K562 (cell line): Measurements from ENCODE around the gene PRKAR2B. TPM values are rescaled to one million over a fixed set of nuclear protein-coding genes. Genes with fewer than 3 reads are reported as not detected.

Source experiments
- CTBP1 ChIP-seq: fragments of 450-650 bp; IDR thresholded peaks from 2 replicates; pipeline ENCODE4 v1.6.1; 2016; ENCODE audit warnings: borderline replicate concordance
- DACH1 ChIP-seq: fragments of 450-650 bp; IDR thresholded peaks from 2 replicates; pipeline ENCODE4 v1.6.1; 2018; ENCODE audit not compliant: partially characterized antibody
- E2F6 ChIP-seq, 2 experiments: IDR thresholded peaks; 2 replicates each; pipeline ENCODE4 v1.6.1; 2011; ENCODE audit warnings: borderline replicate concordance in 1 of 2, control low read depth in 1 of 2, low read depth in 1 of 2, low read length in 1 of 2, mild to moderate bottlenecking in 1 of 2, mixed read lengths in 1 of 2, moderate library complexity in 1 of 2; ENCODE audit not compliant: insufficient read depth in 1 of 2, insufficient read length in 1 of 2, poor library complexity in 1 of 2, severe bottlenecking in 1 of 2; ENCODE audit errors: extremely low read depth in 1 of 2
- GATAD2A ChIP-seq: fragments of 450-650 bp; IDR thresholded peaks from 2 replicates; pipeline ENCODE4 v1.6.1; 2017
- KAT7 ChIP-seq: sonication (generic); formaldehyde crosslinking; IDR thresholded peaks from 2 replicates; pipeline ENCODE4 v1.8.0; 2022; ENCODE audit warnings: missing genetic modification reagents, mild to moderate bottlenecking, borderline replicate concordance
- KLF1 ChIP-seq: fragments of 450-650 bp; IDR thresholded peaks from 2 replicates; pipeline ENCODE4 v1.6.1; 2016; ENCODE audit warnings: missing genetic modification characterization, missing compliant biosample characterization
- MAFK ChIP-seq: IDR thresholded peaks from 2 replicates; pipeline ENCODE4 v1.6.1; 2011; ENCODE audit warnings: low read length, improper control_type of control experiment
- NFIC ChIP-seq: fragments of 450-650 bp; IDR thresholded peaks from 2 replicates; pipeline ENCODE4 v1.6.1; 2017; ENCODE audit warnings: mild to moderate bottlenecking, inconsistent platforms
- SIN3B ChIP-seq: fragments of 450-650 bp; IDR thresholded peaks from 2 replicates; pipeline ENCODE4 v1.6.1; 2017; ENCODE audit warnings: low read depth, mild to moderate bottlenecking, moderate library complexity
- SMAD3 ChIP-seq: fragments of 450-650 bp; formaldehyde crosslinking; conservative IDR thresholded peaks from 2 replicates; pipeline ENCODE4 v1.4.0; 2020; ENCODE audit warnings: mild to moderate bottlenecking
- TCF7 ChIP-seq: sonication (generic); IDR thresholded peaks from 2 replicates; pipeline ENCODE4 v1.6.1; 2016; ENCODE audit warnings: antibody characterized with exemption, borderline replicate concordance
- XRCC5 ChIP-seq: fragments of 200-400 bp; formaldehyde crosslinking; IDR thresholded peaks from 2 replicates; pipeline ENCODE4 v1.6.1; 2017; ENCODE audit warnings: low read depth, mild to moderate bottlenecking, low read length
- ZNF133 ChIP-seq: fragments of 250-450 bp; sonication (Bioruptor Pico); IDR thresholded peaks from 2 replicates; pipeline ENCODE4 v1.4.0; 2020; ENCODE audit warnings: mild to moderate bottlenecking
- ZNF146 ChIP-seq: IDR thresholded peaks from one replicate; pipeline ENCODE4 v1.6.1; 2018; ENCODE audit warnings: missing compliant biosample characterization; ENCODE audit not compliant: unreplicated experiment
- ZNF274 ChIP-seq: IDR thresholded peaks from 2 replicates; pipeline ENCODE4 v1.6.1; 2011; ENCODE audit warnings: low read depth, mild to moderate bottlenecking, low read length, moderate library complexity, borderline replicate concordance
- ZNF3 ChIP-seq: fragments of 250-450 bp; sonication (Bioruptor Pico); IDR thresholded peaks from 2 replicates; pipeline ENCODE4 v1.5.0; 2021; ENCODE audit warnings: mild to moderate bottlenecking, moderate library complexity
- ZNF707 ChIP-seq: fragments of 250-450 bp; sonication (Bioruptor Pico); conservative IDR thresholded peaks from 2 replicates; pipeline ENCODE4 v1.8.0; 2022; ENCODE audit warnings: inconsistent platforms, mild to moderate bottlenecking, moderate library complexity
- polyA plus RNA-seq, 8 experiments: library from polyadenylated mRNA; depleted of rRNA in 4 of 8; stranded (reverse) in 5 of 8; unstranded in 3 of 8; fragments of >200 nt; fragmentation: Nextera tagmentation in 2 of 8; fragmentation: Illumina TruSeq in 1 of 8; extraction: Ambion mirVana in 2 of 8; extraction: Trizol in 1 of 8; gene quantifications; 2 replicates each; pipeline versions ENCODE4 v1.2.1 to v1.2.3, GENCODE V29; 2011 to 2014; ENCODE audit warnings: inconsistent platforms in 1 of 8, missing spikeins in 1 of 8
- total RNA-seq, 7 experiments: library from RNA; depleted of rRNA in 6 of 7; stranded (reverse); fragments of >200 nt in 6 of 7; fragmentation: Illumina TruSeq in 2 of 7; extraction: Trizol in 2 of 7; gene quantifications; 2 replicates each; pipeline versions ENCODE4 v1.2.1 to v1.2.3, GENCODE V29; 2011 to 2021; ENCODE audit warnings: low replicate concordance in 1 of 7
- TF ChIP-seq, protein P1 (sequence below): fragments of 450-650 bp; conservative IDR thresholded peaks from 2 replicates; pipeline ENCODE4 v1.6.1; 2016; ENCODE audit warnings: missing genetic modification characterization, low read depth, mild to moderate bottlenecking, control low read depth, missing compliant biosample characterization
- TF ChIP-seq, protein P2 (sequence below): fragments of 450-650 bp; IDR thresholded peaks from 2 replicates; pipeline ENCODE4 v1.6.1; 2016
- TF ChIP-seq, protein P3 (sequence below): IDR thresholded peaks from 2 replicates; pipeline ENCODE4 v1.6.1; 2011; ENCODE audit not compliant: insufficient read length; ENCODE audit errors: extremely low read depth
- TF ChIP-seq, protein P4 (sequence below): fragments of 200-800 bp; sonication (Bioruptor generic); IDR thresholded peaks from 2 replicates; pipeline ENCODE4 v1.6.1; 2017; ENCODE audit warnings: missing genetic modification characterization, missing compliant biosample characterization

PRKAR2B gene
- total and polyA plus RNA-seq, 9 of the 15 experiments (the other 6 are each of a cell fraction or from before 2014, with no cell fraction given): 59.0 to 173 (median 129) TPM

DNA sequence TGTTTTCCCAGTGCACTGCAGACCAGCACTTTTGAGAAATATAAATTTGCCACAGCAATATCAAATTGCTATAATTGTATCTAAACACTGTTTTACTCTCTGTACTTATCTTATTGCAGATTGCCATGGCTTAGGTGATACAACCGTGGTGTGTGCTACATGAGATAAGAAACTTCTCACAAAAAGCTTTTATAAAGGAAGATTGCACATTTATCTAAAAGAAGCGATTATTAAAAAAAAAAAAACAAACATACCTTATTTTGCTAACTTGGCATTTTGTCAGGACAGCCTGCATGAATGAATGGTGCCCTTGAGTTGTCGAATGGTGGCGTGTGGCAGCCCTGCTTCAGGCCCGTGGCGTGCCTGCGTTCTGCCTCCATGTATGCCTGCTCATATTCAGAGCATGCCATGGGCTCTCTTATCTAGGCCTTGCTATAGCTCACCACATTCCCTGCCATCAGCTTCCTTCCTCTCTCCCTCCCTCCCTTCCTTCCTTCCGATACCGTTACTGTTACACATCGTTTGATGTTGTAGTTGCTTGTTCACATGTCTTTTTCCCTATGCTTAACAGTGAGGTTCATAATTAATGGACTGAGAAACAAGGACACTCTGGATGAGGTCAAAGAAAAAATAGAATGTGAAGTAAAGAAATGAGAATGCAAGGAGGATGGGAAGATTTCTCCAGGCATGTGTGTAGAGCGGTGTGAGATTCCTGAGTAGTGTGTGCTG is 34.9 kb downstream of the PRKAR2B start (continued):
- TF ChIP-seq ZNF146 (CRISPR knock-in tag) (no peak), SMAD3 (no peak; the same call in 1 of the 2 replicates), XRCC5 (no peak), SIN3B (no peak), GATAD2A (peak; percentile 93), ZNF3 (no peak), CTBP1 (peak; percentile 91), KAT7 (CRISPR knock-in tag) (no peak), ZNF707 (0 out of 2 replicates have a peak, but pooled peaks have one; percentile 40), E2F6 (IDR thresholded peaks at IDR 0.05; ENCODE audit: borderline replicate concordance in 1 of 2, extremely low read depth in 1 of 2, insufficient read depth in 1 of 2, insufficient read length in 1 of 2, low read depth in 1 of 2, low read length in 1 of 2, poor library complexity in 1 of 2, severe bottlenecking in 1 of 2) (peak; percentile 56 to 69), MAFK (peak; percentile 92), KLF1 (tag) (0 out of 2 replicates have a peak, but pooled peaks have one; percentile 49), ZNF274 (no peak), ZNF133 (CRISPR knock-in tag) (0 out of 2 replicates have a peak, but pooled peaks have one; percentile 60), DACH1 (no peak), NFIC (peak; percentile 69), TCF7 (no peak; the same call in 1 of the 2 replicates)
- TF ChIP-seq, protein P1, sequence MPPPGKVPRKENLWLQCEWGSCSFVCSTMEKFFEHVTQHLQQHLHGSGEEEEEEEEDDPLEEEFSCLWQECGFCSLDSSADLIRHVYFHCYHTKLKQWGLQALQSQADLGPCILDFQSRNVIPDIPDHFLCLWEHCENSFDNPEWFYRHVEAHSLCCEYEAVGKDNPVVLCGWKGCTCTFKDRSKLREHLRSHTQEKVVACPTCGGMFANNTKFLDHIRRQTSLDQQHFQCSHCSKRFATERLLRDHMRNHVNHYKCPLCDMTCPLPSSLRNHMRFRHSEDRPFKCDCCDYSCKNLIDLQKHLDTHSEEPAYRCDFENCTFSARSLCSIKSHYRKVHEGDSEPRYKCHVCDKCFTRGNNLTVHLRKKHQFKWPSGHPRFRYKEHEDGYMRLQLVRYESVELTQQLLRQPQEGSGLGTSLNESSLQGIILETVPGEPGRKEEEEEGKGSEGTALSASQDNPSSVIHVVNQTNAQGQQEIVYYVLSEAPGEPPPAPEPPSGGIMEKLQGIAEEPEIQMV (tag): no peak
- TF ChIP-seq, protein P2, sequence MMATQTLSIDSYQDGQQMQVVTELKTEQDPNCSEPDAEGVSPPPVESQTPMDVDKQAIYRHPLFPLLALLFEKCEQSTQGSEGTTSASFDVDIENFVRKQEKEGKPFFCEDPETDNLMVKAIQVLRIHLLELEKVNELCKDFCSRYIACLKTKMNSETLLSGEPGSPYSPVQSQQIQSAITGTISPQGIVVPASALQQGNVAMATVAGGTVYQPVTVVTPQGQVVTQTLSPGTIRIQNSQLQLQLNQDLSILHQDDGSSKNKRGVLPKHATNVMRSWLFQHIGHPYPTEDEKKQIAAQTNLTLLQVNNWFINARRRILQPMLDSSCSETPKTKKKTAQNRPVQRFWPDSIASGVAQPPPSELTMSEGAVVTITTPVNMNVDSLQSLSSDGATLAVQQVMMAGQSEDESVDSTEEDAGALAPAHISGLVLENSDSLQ: 0 out of 2 replicates have a peak, but pooled peaks have one; percentile 14
- TF ChIP-seq, protein P3, sequence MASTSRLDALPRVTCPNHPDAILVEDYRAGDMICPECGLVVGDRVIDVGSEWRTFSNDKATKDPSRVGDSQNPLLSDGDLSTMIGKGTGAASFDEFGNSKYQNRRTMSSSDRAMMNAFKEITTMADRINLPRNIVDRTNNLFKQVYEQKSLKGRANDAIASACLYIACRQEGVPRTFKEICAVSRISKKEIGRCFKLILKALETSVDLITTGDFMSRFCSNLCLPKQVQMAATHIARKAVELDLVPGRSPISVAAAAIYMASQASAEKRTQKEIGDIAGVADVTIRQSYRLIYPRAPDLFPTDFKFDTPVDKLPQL: no peak
- TF ChIP-seq, protein P4, sequence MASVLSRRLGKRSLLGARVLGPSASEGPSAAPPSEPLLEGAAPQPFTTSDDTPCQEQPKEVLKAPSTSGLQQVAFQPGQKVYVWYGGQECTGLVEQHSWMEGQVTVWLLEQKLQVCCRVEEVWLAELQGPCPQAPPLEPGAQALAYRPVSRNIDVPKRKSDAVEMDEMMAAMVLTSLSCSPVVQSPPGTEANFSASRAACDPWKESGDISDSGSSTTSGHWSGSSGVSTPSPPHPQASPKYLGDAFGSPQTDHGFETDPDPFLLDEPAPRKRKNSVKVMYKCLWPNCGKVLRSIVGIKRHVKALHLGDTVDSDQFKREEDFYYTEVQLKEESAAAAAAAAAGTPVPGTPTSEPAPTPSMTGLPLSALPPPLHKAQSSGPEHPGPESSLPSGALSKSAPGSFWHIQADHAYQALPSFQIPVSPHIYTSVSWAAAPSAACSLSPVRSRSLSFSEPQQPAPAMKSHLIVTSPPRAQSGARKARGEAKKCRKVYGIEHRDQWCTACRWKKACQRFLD (CRISPR knock-in tag): 0 out of 2 replicates have a peak, but pooled peaks have one; percentile 40
